Hepatocyte (in vitro differentiated cells): ENCODE data around the gene SMAD1. TPM values are rescaled to one million over a fixed set of nuclear protein-coding genes. Genes with fewer than 3 reads are reported as not detected.

Source experiments
- DNase-seq: peaks from one replicate; pipeline ENCODE4 v3.0.0-alpha.2; 2016; ENCODE audit warnings: low spot score
- H2AFZ ChIP-seq: fragments of 200-600 bp; sonication (generic); 2 replicates; pipeline ENCODE4 v1.6.0; 2016; ENCODE audit warnings: antibody characterized with exemption, mild to moderate bottlenecking
- H3K27ac ChIP-seq: fragments of 200-600 bp; sonication (generic); 2 replicates; pipeline ENCODE4 v1.5.1; 2016; ENCODE audit warnings: mild to moderate bottlenecking
- H3K27me3 ChIP-seq: fragments of 200-600 bp; sonication (generic); 2 replicates; pipeline ENCODE4 v1.6.1; 2016
- H3K36me3 ChIP-seq: fragments of 200-600 bp; sonication (generic); replicated peaks from 2 replicates; pipeline ENCODE4 v1.5.1; 2016; ENCODE audit warnings: low read depth; ENCODE audit not compliant: insufficient read depth
- H3K4me1 ChIP-seq: fragments of 200-600 bp; sonication (generic); 2 replicates; pipeline ENCODE4 v1.5.1; 2016; ENCODE audit warnings: mild to moderate bottlenecking, moderate library complexity; ENCODE audit not compliant: insufficient read depth
- H3K4me2 ChIP-seq: fragments of 200-600 bp; sonication (generic); 2 replicates; pipeline ENCODE4 v1.6.0; 2016
- H3K4me3 ChIP-seq: fragments of 200-600 bp; sonication (generic); 2 replicates; pipeline ENCODE4 v1.5.1; 2016; ENCODE audit warnings: mild to moderate bottlenecking
- H3K79me2 ChIP-seq: fragments of 200-600 bp; sonication (generic); 2 replicates; pipeline ENCODE4 v1.6.0; 2017; ENCODE audit warnings: mild to moderate bottlenecking
- H3K9me2 ChIP-seq: fragments of 200-600 bp; sonication (generic); replicated peaks from 2 replicates; pipeline ENCODE4 v1.6.0; 2017; ENCODE audit warnings: mild to moderate bottlenecking; ENCODE audit not compliant: insufficient read depth
- H3K9me3 ChIP-seq: fragments of 200-600 bp; sonication (generic); 2 replicates; pipeline ENCODE4 v1.5.1; 2016; ENCODE audit warnings: low read depth, mild to moderate bottlenecking
- H4K20me1 ChIP-seq: fragments of 200-600 bp; sonication (generic); 2 replicates; pipeline ENCODE4 v1.6.0; 2016; ENCODE audit warnings: mild to moderate bottlenecking; ENCODE audit not compliant: insufficient read depth, poor library complexity, severe bottlenecking
- EZH2 ChIP-seq: fragments of 200-600 bp; sonication (generic); IDR thresholded peaks from 2 replicates; pipeline ENCODE4 v1.6.1; 2016; ENCODE audit warnings: antibody characterized with exemption, mild to moderate bottlenecking, borderline replicate concordance
- EZH2phosphoT487 ChIP-seq: fragments of 200-600 bp; sonication (generic); IDR thresholded peaks from one replicate; pipeline ENCODE4 v1.6.1; 2018; ENCODE audit warnings: antibody characterized with exemption, mild to moderate bottlenecking, low read depth, moderate library complexity; ENCODE audit not compliant: unreplicated experiment, severe bottlenecking
- WGBS: methylation state at CpG from one replicate; pipeline ENCODE4 v1.1.6; 2016; ENCODE audit warnings: low lambda C conversion rate; ENCODE audit errors: missing lambda C conversion rate; 5-methylcytosine and 5-hydroxymethylcytosine counted together
- polyA plus RNA-seq: library from polyadenylated mRNA; unstranded; fragments of >200 nt; fragmentation: Nextera tagmentation; extraction: Ambion mirVana; gene quantifications from 2 replicates; pipeline ENCODE4 v1.2.1, GENCODE V29; 2016
- total RNA-seq: library from RNA; depleted of rRNA; stranded (reverse); fragments of >200 nt; gene quantifications from 2 replicates; pipeline ENCODE4 v1.2.3, GENCODE V29; 2014
- TF ChIP-seq, protein P1 (sequence below): fragments of 200-600 bp; sonication (generic); IDR thresholded peaks from 2 replicates; pipeline ENCODE4 v1.5.1; 2016; ENCODE audit warnings: antibody characterized with exemption, mild to moderate bottlenecking; ENCODE audit not compliant: poor library complexity

Gene SMAD1
- total and polyA plus RNA-seq, 2 experiments from 2014 or later: 18.1 to 24.1 TPM

GRCh38 chr4:145552181-145552822 lies 70.6 kb downstream of the SMAD1 start:
- H3K9me3 ChIP-seq: no peaks in the 10 kb centered on the region
- no peaks in the 10 kb centered on the region for H3K9me2 ChIP-seq
- H3K79me2 ChIP-seq: no peaks in the 10 kb centered on the region
- no peak for TF ChIP-seq EZH2phosphoT487
- TF ChIP-seq, protein P1, sequence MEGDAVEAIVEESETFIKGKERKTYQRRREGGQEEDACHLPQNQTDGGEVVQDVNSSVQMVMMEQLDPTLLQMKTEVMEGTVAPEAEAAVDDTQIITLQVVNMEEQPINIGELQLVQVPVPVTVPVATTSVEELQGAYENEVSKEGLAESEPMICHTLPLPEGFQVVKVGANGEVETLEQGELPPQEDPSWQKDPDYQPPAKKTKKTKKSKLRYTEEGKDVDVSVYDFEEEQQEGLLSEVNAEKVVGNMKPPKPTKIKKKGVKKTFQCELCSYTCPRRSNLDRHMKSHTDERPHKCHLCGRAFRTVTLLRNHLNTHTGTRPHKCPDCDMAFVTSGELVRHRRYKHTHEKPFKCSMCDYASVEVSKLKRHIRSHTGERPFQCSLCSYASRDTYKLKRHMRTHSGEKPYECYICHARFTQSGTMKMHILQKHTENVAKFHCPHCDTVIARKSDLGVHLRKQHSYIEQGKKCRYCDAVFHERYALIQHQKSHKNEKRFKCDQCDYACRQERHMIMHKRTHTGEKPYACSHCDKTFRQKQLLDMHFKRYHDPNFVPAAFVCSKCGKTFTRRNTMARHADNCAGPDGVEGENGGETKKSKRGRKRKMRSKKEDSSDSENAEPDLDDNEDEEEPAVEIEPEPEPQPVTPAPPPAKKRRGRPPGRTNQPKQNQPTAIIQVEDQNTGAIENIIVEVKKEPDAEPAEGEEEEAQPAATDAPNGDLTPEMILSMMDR: no peak
- no peak for TF ChIP-seq EZH2
- no peak overlapping the region for H3K4me3 ChIP-seq
- no peaks in the 10 kb centered on the region for H4K20me1 ChIP-seq
- DNase-seq: no peak
- H3K4me2 ChIP-seq: no peak overlapping the region
- no peak overlapping the region for H3K27ac ChIP-seq
- H3K4me1 ChIP-seq: no peaks in the 10 kb centered on the region
- 98% methylated on average over 4 of the region's 4 CpGs for WGBS
- H2AFZ ChIP-seq: no peak overlapping the region
- no peaks in the 10 kb centered on the region for H3K27me3 ChIP-seq
- H3K36me3 ChIP-seq: no peaks in the 10 kb centered on the region

GRCh38 chr4:145553375-145553774 lies 71.7 kb downstream of the SMAD1 start:
- no peaks in the 10 kb centered on the region for H3K36me3 ChIP-seq
- H3K27me3 ChIP-seq: no peaks in the 10 kb centered on the region
- H4K20me1 ChIP-seq: no peaks in the 10 kb centered on the region
- H3K27ac ChIP-seq: no peak overlapping the region
- H3K9me3 ChIP-seq: no peaks in the 10 kb centered on the region
- H3K4me3 ChIP-seq: no peak overlapping the region
- H3K9me2 ChIP-seq: no peaks in the 10 kb centered on the region
- no peak overlapping the region for H3K4me2 ChIP-seq
- 95% methylated on average over 4 of the region's 4 CpGs for WGBS
- H3K79me2 ChIP-seq: no peaks in the 10 kb centered on the region
- H3K4me1 ChIP-seq: no peaks in the 10 kb centered on the region
- H2AFZ ChIP-seq: no peak overlapping the region
- TF ChIP-seq EZH2phosphoT487 (no peak), EZH2 (no peak)
- TF ChIP-seq, protein P1: no peak
- no peak for DNase-seq

GRCh38 chr4:145554691-145555090 lies 73.0 kb downstream of the SMAD1 start:
- WGBS: 79% methylated on average over 1 of the region's 1 CpG
- Histone ChIP-seq H3K27me3 (no peaks in the 10 kb centered on the region), H2AFZ (no peak overlapping the region), H3K9me3 (no peaks in the 10 kb centered on the region), H3K4me1 (no peaks in the 10 kb centered on the region), H3K9me2 (no peaks in the 10 kb centered on the region), H3K4me2 (no peak overlapping the region), H3K27ac (no peak overlapping the region), H3K36me3 (no peaks in the 10 kb centered on the region), H4K20me1 (no peaks in the 10 kb centered on the region), H3K79me2 (no peaks in the 10 kb centered on the region), H3K4me3 (no peak overlapping the region)
- DNase-seq: no peak
- TF ChIP-seq, protein P1: no peak
- TF ChIP-seq EZH2phosphoT487: no peak
